ENCODE results near the gene SCTR.
A peak's percentile ranks its signal among the peaks of the same experiment; 100 is the strongest.

SCTR gene

GRCh38 chr2:119486886-119487285, 37.4 kb downstream of the SCTR start:
- no peak for DNase-seq

GRCh38 chr2:119486196-119486827, 38.0 kb downstream of the SCTR start:
- no peak for DNase-seq

- DNase-seq = no peak
These were observed 38.8 kb downstream of the SCTR start for GRCh38 chr2:119485336-119486110.

- no peak for DNase-seq
These were observed 39.4 kb downstream of the SCTR start for GRCh38 chr2:119484834-119485233.

- no peak for DNase-seq
These were observed 40.2 kb downstream of the SCTR start for GRCh38 chr2:119483896-119484718.

- DNase-seq = no peak
These were observed 40.9 kb downstream of the SCTR start for GRCh38 chr2:119483395-119483753.

GRCh38 chr2:119482481-119483394, 41.5 kb downstream of the SCTR start:
- no peak for DNase-seq

- DNase-seq = no peak
These were observed 42.5 kb downstream of the SCTR start for GRCh38 chr2:119481501-119482455.

GRCh38 chr2:119480718-119481142, 43.6 kb downstream of the SCTR start:
- DNase-seq = no peak

GRCh38 chr2:119480184-119480583, 44.1 kb downstream of the SCTR start:
- no peak for DNase-seq

GRCh38 chr2:119478978-119479295, 45.3 kb downstream of the SCTR start:
- no peak for DNase-seq

GRCh38 chr2:119478188-119478977, 45.9 kb downstream of the SCTR start:
- no peak for DNase-seq

GRCh38 chr2:119477113-119477505, 47.2 kb downstream of the SCTR start:
- no peak for DNase-seq

GRCh38 chr2:119476301-119477112, 47.8 kb downstream of the SCTR start:
- DNase-seq = peak; percentile 59

- no peak for DNase-seq
These were observed 48.4 kb downstream of the SCTR start for GRCh38 chr2:119475857-119476244.

GRCh38 chr2:119475225-119475856, 48.9 kb downstream of the SCTR start:
- no peak for DNase-seq

- DNase-seq = no peak
These were observed 49.7 kb downstream of the SCTR start for GRCh38 chr2:119474371-119475224.

GRCh38 chr2:119473621-119474370, 50.5 kb downstream of the SCTR start:
- no peak for DNase-seq

Measured in activated CD4-positive, alpha-beta T cell treated with anti-CD3 and anti-CD28 coated beads, Interleukin-2, Interleukin-6, amounts not matched to agents 100 ng/mL and 50 ng/mL, durations not matched to agents 16 hours and 8 hours (primary cell).